ENCODE results near the gene AURKAIP1. TPM values are rescaled to one million over a fixed set of nuclear protein-coding genes. Genes with fewer than 3 reads are reported as not detected.
"Not testable (repeated sequence)": the region's sequence is repeated elsewhere in the genome, so short reads cannot be mapped to it uniquely, and the experiment has no call there.

The AURKAIP1 gene
- total and polyA plus RNA-seq, 2 of the 13 experiments (the other 11 are each of a cell fraction or from before 2014, with no cell fraction given): 69.5 to 175 TPM

- H3K4me1 ChIP-seq (ENCODE audit: insufficient read depth, low read length): peaks cover 26% of the 10 kb centered on the region
- no peak overlapping the region for H3K4me2 ChIP-seq (ENCODE audit: low read depth, low read length)
- no peak overlapping the region for H3K27ac ChIP-seq (ENCODE audit: extremely low read length, insufficient read depth, low read length)
- no peaks in the 10 kb centered on the region; a peak in 1 of 5 replicates for H3K27me3 ChIP-seq (ENCODE audit: control insufficient read depth in 1 of 2, insufficient read depth in 2 of 2, low read length in 2 of 2)
- WGBS (ENCODE audit: low lambda C conversion rate): 89% methylated on average over 3 of the region's 16 CpGs
- FAIRE-seq (no peak), DNase-seq (ENCODE audit: low spot score) (no peak), ATAC-seq (no peak)
- peaks cover 19% of the 10 kb centered on the region for H3K79me2 ChIP-seq (ENCODE audit: insufficient read depth, low read length)
- H3K9me3 ChIP-seq (ENCODE audit: low read length): no peaks in the 10 kb centered on the region
- POLR2A ChIA-PET: interaction anchor here (0.7 to 3.0 kb wide), 6 partner anchors 11 to 66 kb away, joined by 3 to 17 read pairs (median 6); partner anchors contain the start of gene CCNL2
- no TSS peak for BruUV-seq (replicated peaks)
- intact Hi-C loops (cut with micrococcal nuclease; ENCODE audit: unreplicated experiment) (no loop called here), in situ Hi-C loops (cut with HindIII; ENCODE audit: extremely low pct_ligation_motif_present, low pct_unique_long_range_greater_than_20kb) (no loop called here)
- no peaks in the 10 kb centered on the region for H4K20me1 ChIP-seq (ENCODE audit: insufficient read depth, low read length)
- CTCF ChIA-PET (ENCODE audit: low intra/inter-chr PET ratio, low total read pairs): no interaction called here
- peaks cover 0 to 3% of the 10 kb centered on the region in 2 experiments; a peak in 1 of 5 replicates for H3K36me3 ChIP-seq (replicated peaks in 1 of 2; ENCODE audit: control insufficient read depth in 1 of 2, insufficient read depth in 2 of 2, low read length in 2 of 2)
- H3K4me3 ChIP-seq (replicated peaks in 1 of 3; ENCODE audit: insufficient read depth in 1 of 3, low read depth in 2 of 3, low read length in 3 of 3): no peak overlapping the region
- no peak overlapping the region for H2AFZ ChIP-seq (ENCODE audit: low read length)
- no peak overlapping the region for H3K9ac ChIP-seq (ENCODE audit: insufficient read depth, low read depth, low read length)
- no peak for TF ChIP-seq PCBP2 (optimal IDR thresholded peaks at IDR 0.05; ENCODE audit: low read depth, low read length, poor library complexity, severe bottlenecking)
- TF ChIP-seq AGO1 (IDR thresholded peaks at IDR 0.05; ENCODE audit: low read depth, low read length, poor library complexity, severe bottlenecking): peak; percentile 60
- peak; percentile 83 for TF ChIP-seq AGO2 (optimal IDR thresholded peaks at IDR 0.05; ENCODE audit: low read depth, low read length)
- TF ChIP-seq ZEB1 (IDR thresholded peaks at IDR 0.05; ENCODE audit: insufficient replicate concordance, low read depth): no peak
- TF ChIP-seq ZSCAN25 (CRISPR knock-in tag; IDR thresholded peaks at IDR 0.05): no peak
- no peak for TF ChIP-seq ZNF432 (CRISPR knock-in tag; IDR thresholded peaks at IDR 0.05; ENCODE audit: borderline replicate concordance)
- TF ChIP-seq CENPT (CRISPR knock-in tag; IDR thresholded peaks at IDR 0.05; ENCODE audit: low read depth): no peak
- TF ChIP-seq RBFOX2 (IDR thresholded peaks at IDR 0.05; ENCODE audit: low read depth, low read length): 0 out of 2 replicates have a peak, but pooled peaks have one; percentile 2
- TF ChIP-seq HNRNPLL (IDR thresholded peaks at IDR 0.05; ENCODE audit: low read depth, low read length, poor library complexity, severe bottlenecking): peak; percentile 4
- TF ChIP-seq ATF2 (CRISPR knock-in tag; IDR thresholded peaks at IDR 0.05): no peak
- 0 out of 2 replicates have a peak, but pooled peaks have one; percentile 22 for TF ChIP-seq HNRNPL (IDR thresholded peaks at IDR 0.05; ENCODE audit: low read depth, low read length)
Measured at GRCh38 chr1:1370771-1371300, 4.2 kb downstream of the AURKAIP1 start.

- H3K4me2 ChIP-seq (ENCODE audit: low read depth, low read length); H3K9ac ChIP-seq (ENCODE audit: insufficient read depth, low read depth, low read length); H3K9me3 ChIP-seq (ENCODE audit: low read length); CTCF ChIA-PET (ENCODE audit: low intra/inter-chr PET ratio, low total read pairs); BruUV-seq (replicated peaks); H3K4me3 ChIP-seq (replicated peaks in 1 of 3; ENCODE audit: insufficient read depth in 1 of 3, low read depth in 2 of 3, low read length in 3 of 3); ATAC-seq; in situ Hi-C loops (cut with HindIII; ENCODE audit: extremely low pct_ligation_motif_present, low pct_unique_long_range_greater_than_20kb); H2AFZ ChIP-seq (ENCODE audit: low read length); FAIRE-seq; H3K27ac ChIP-seq (ENCODE audit: extremely low read length, insufficient read depth, low read length); H3K27me3 ChIP-seq (ENCODE audit: control insufficient read depth in 1 of 2, insufficient read depth in 2 of 2, low read length in 2 of 2); DNase-seq (ENCODE audit: low spot score); H3K36me3 ChIP-seq (replicated peaks in 1 of 2; ENCODE audit: control insufficient read depth in 1 of 2, insufficient read depth in 2 of 2, low read length in 2 of 2); H4K20me1 ChIP-seq (ENCODE audit: insufficient read depth, low read length); intact Hi-C loops (cut with micrococcal nuclease; ENCODE audit: unreplicated experiment): not testable (repeated sequence)
- POLR2A ChIA-PET: interaction anchor here (0.7 to 3.0 kb wide), 2 partner anchors 13 to 65 kb away, joined by 3 to 7 read pairs; no protein-coding TSS in a partner anchor
- H3K79me2 ChIP-seq (ENCODE audit: insufficient read depth, low read length): peaks cover 19% of the 10 kb centered on the region
- H3K4me1 ChIP-seq (ENCODE audit: insufficient read depth, low read length): peaks cover 26% of the 10 kb centered on the region
- 91% methylated on average over 14 of the region's 14 CpGs for WGBS (ENCODE audit: low lambda C conversion rate)
Measured at GRCh38 chr1:1370094-1370493, 4.9 kb downstream of the AURKAIP1 start.
